HUES6 (cell line): Measurements from ENCODE around the gene SYT6.

ENCODE experiments used
- H3K27ac ChIP-seq: 2 replicates; pipeline ENCODE4 v1.7.0; 2013; ENCODE audit warnings: low read depth, mild to moderate bottlenecking, low read length, inconsistent platforms
- H3K27me3 ChIP-seq: 2 replicates; pipeline ENCODE4 v1.6.1; 2013; ENCODE audit warnings: low read length; ENCODE audit not compliant: control insufficient read depth, insufficient read depth
- H3K36me3 ChIP-seq: 2 replicates; pipeline ENCODE4 v1.6.1; 2013; ENCODE audit warnings: low read length; ENCODE audit not compliant: control insufficient read depth, insufficient read depth
- H3K4me1 ChIP-seq: 2 replicates; pipeline ENCODE4 v1.6.1; 2013; ENCODE audit warnings: low read length; ENCODE audit not compliant: control insufficient read depth, insufficient read depth
- H3K4me3 ChIP-seq: 2 replicates; pipeline ENCODE4 v1.5.1; 2013; ENCODE audit warnings: low read depth, low read length
- H3K9ac ChIP-seq: one replicate; pipeline ENCODE4 v1.6.1; 2013; ENCODE audit warnings: mild to moderate bottlenecking, low read length
- H3K9me3 ChIP-seq: 2 replicates; pipeline ENCODE4 v1.6.1; 2013; ENCODE audit warnings: low read depth, low read length; ENCODE audit not compliant: control insufficient read depth, insufficient read depth

The SYT6 gene

GRCh38 chr1:114117654-114118053, 36.0 kb downstream of the SYT6 start:
- no peak overlapping the region for H3K9ac ChIP-seq
- H3K27ac ChIP-seq: no peak overlapping the region
- no peak overlapping the region for H3K4me3 ChIP-seq
- H3K4me1 ChIP-seq: peaks cover 72% of the 10 kb centered on the region
- no peaks in the 10 kb centered on the region for H3K27me3 ChIP-seq
- H3K9me3 ChIP-seq: no peaks in the 10 kb centered on the region
- H3K36me3 ChIP-seq: peaks cover 41% of the 10 kb centered on the region

- Histone ChIP-seq H3K27ac (no peak overlapping the region; the same call in 1 of the 2 replicates), H3K4me1 (peaks cover 83% of the 10 kb centered on the region), H3K9me3 (no peaks in the 10 kb centered on the region), H3K36me3 (peaks cover 44% of the 10 kb centered on the region), H3K4me3 (no peak overlapping the region), H3K27me3 (no peaks in the 10 kb centered on the region), H3K9ac (no peak overlapping the region)
Measured at GRCh38 chr1:114116086-114116485, 37.6 kb downstream of the SYT6 start.

- peak overlapping the region; percentile 12; the same call in 1 of the 2 replicates for H3K27ac ChIP-seq
- H3K27me3 ChIP-seq: no peaks in the 10 kb centered on the region
- H3K4me1 ChIP-seq: peaks cover 73% of the 10 kb centered on the region
- peaks cover 49% of the 10 kb centered on the region for H3K36me3 ChIP-seq
- H3K4me3 ChIP-seq: no peak overlapping the region
- peak overlapping the region; percentile 68 for H3K9ac ChIP-seq
- no peaks in the 10 kb centered on the region for H3K9me3 ChIP-seq
Measured at GRCh38 chr1:114114185-114115094, 39.2 kb downstream of the SYT6 start.

GRCh38 chr1:114113411-114114184, 40.1 kb downstream of the SYT6 start:
- Histone ChIP-seq H3K4me3 (no peak overlapping the region), H3K27me3 (no peaks in the 10 kb centered on the region), H3K4me1 (peaks cover 65% of the 10 kb centered on the region), H3K27ac (peak overlapping the region; percentile 12; the same call in 1 of the 2 replicates), H3K36me3 (peaks cover 57% of the 10 kb centered on the region), H3K9ac (peak overlapping the region; percentile 68), H3K9me3 (no peaks in the 10 kb centered on the region)

- H3K4me1 ChIP-seq: peaks cover 62% of the 10 kb centered on the region
- peak overlapping the region; percentile 16 for H3K9ac ChIP-seq
- peaks cover 61% of the 10 kb centered on the region for H3K36me3 ChIP-seq
Measured at GRCh38 chr1:114112775-114113174, 40.9 kb downstream of the SYT6 start.

GRCh38 chr1:114111731-114112641, 41.7 kb downstream of the SYT6 start:
- Histone ChIP-seq H3K4me1 (peaks cover 65% of the 10 kb centered on the region), H3K9ac (no peak overlapping the region), H3K9me3 (no peaks in the 10 kb centered on the region), H3K36me3 (peaks cover 56% of the 10 kb centered on the region), H3K4me3 (no peak overlapping the region), H3K27me3 (no peaks in the 10 kb centered on the region), H3K27ac (peak overlapping the region; percentile 5; the same call in 1 of the 2 replicates)

More at GRCh38 chr1:114112775-114113174, 40.9 kb downstream of the SYT6 start:
- H3K27ac ChIP-seq: no peak overlapping the region; the same call in 1 of the 2 replicates
- no peaks in the 10 kb centered on the region for H3K9me3 ChIP-seq
- H3K27me3 ChIP-seq: no peaks in the 10 kb centered on the region
- H3K4me3 ChIP-seq: no peak overlapping the region

GRCh38 chr1:114109981-114110380, 43.7 kb downstream of the SYT6 start:
- Histone ChIP-seq H3K36me3 (peaks cover 52% of the 10 kb centered on the region), H3K4me1 (peaks cover 69% of the 10 kb centered on the region), H3K27me3 (no peaks in the 10 kb centered on the region), H3K9ac (no peak overlapping the region), H3K27ac (no peak overlapping the region), H3K4me3 (no peak overlapping the region), H3K9me3 (no peaks in the 10 kb centered on the region)

- H3K27me3 ChIP-seq: no peaks in the 10 kb centered on the region
- no peak overlapping the region for H3K9ac ChIP-seq
- H3K4me1 ChIP-seq: peaks cover 58% of the 10 kb centered on the region
- peaks cover 51% of the 10 kb centered on the region for H3K36me3 ChIP-seq
- no peak overlapping the region for H3K4me3 ChIP-seq
- no peak overlapping the region for H3K27ac ChIP-seq
- H3K9me3 ChIP-seq: no peaks in the 10 kb centered on the region
Measured at GRCh38 chr1:114108751-114109255, 44.9 kb downstream of the SYT6 start.

- no peak overlapping the region for H3K27ac ChIP-seq
- no peaks in the 10 kb centered on the region for H3K27me3 ChIP-seq
- no peaks in the 10 kb centered on the region for H3K9me3 ChIP-seq
- H3K4me3 ChIP-seq: no peak overlapping the region
- peaks cover 47% of the 10 kb centered on the region; the same call in 1 of the 2 replicates for H3K4me1 ChIP-seq
- peaks cover 61% of the 10 kb centered on the region for H3K36me3 ChIP-seq
- H3K9ac ChIP-seq: no peak overlapping the region
Measured at GRCh38 chr1:114107474-114108435, 45.9 kb downstream of the SYT6 start.
